Astrocyte (in vitro differentiated cells and primary cell): ENCODE data around the gene KLK1. TPM values are rescaled to one million over a fixed set of nuclear protein-coding genes. Genes with fewer than 3 reads are reported as not detected.

Experiments
- DNase-seq: peaks from one replicate; pipeline ENCODE4 v3.0.0-alpha.2; 2010; ENCODE audit warnings: low read depth
- FAIRE-seq: peaks from 2 replicates; lab custom pipeline; 2011; peaks lifted over from hg19 to GRCh38; lab: Jason Lieb, UNC
- H2AFZ ChIP-seq: 2 replicates; pipeline ENCODE4 v1.6.0; 2012; ENCODE audit warnings: low read depth, low read length, inconsistent platforms
- H3K27ac ChIP-seq: 2 replicates; pipeline ENCODE4 v1.5.1; 2011; ENCODE audit warnings: low read depth, low read length, inconsistent platforms
- H3K27me3 ChIP-seq: 2 replicates; pipeline ENCODE4 v1.6.0; 2011; ENCODE audit warnings: low read length, inconsistent platforms; ENCODE audit not compliant: insufficient read depth
- H3K36me3 ChIP-seq: 2 replicates; pipeline ENCODE4 v1.5.1; 2011; ENCODE audit warnings: low read length, inconsistent platforms; ENCODE audit not compliant: insufficient read depth
- H3K4me1 ChIP-seq: 2 replicates; pipeline ENCODE4 v1.5.1; 2011; ENCODE audit warnings: low read length, inconsistent platforms; ENCODE audit not compliant: insufficient read depth
- H3K4me2 ChIP-seq: 2 replicates; pipeline ENCODE4 v1.6.0; 2012; ENCODE audit warnings: low read length, inconsistent platforms
- H3K4me3 ChIP-seq: 2 replicates; pipeline ENCODE4 v1.5.1; 2011; ENCODE audit warnings: low read depth, mild to moderate bottlenecking, low read length, inconsistent platforms; ENCODE audit not compliant: insufficient read depth
- H3K79me2 ChIP-seq: 2 replicates; pipeline ENCODE4 v1.6.0; 2012; ENCODE audit warnings: mild to moderate bottlenecking, low read length, inconsistent platforms; ENCODE audit not compliant: insufficient read depth
- H3K9ac ChIP-seq: 2 replicates; pipeline ENCODE4 v1.6.0; 2012; ENCODE audit warnings: mild to moderate bottlenecking, low read length, inconsistent platforms
- H3K9me3 ChIP-seq: 2 replicates; pipeline ENCODE4 v1.5.1; 2012; ENCODE audit warnings: low read depth, mild to moderate bottlenecking, low read length, inconsistent platforms; ENCODE audit not compliant: insufficient read depth
- H4K20me1 ChIP-seq: 2 replicates; pipeline ENCODE4 v1.6.0; 2012; ENCODE audit warnings: low read length, inconsistent platforms; ENCODE audit not compliant: insufficient read depth
- H3K27ac Mint-ChIP-seq: one replicate; pipeline ENCODE4 v1.8.0; 2021; ENCODE audit warnings: mild to moderate bottlenecking, mixed read lengths; ENCODE audit not compliant: unreplicated experiment
- H3K27me3 Mint-ChIP-seq: one replicate; pipeline ENCODE4 v1.8.0; 2021; ENCODE audit warnings: low read depth, mixed read lengths; ENCODE audit not compliant: unreplicated experiment
- H3K36me3 Mint-ChIP-seq: one replicate; pipeline ENCODE4 v1.8.0; 2021; ENCODE audit warnings: low read depth, mixed read lengths; ENCODE audit not compliant: unreplicated experiment
- H3K4me1 Mint-ChIP-seq: one replicate; pipeline ENCODE4 v1.8.0; 2021; ENCODE audit warnings: low read depth, mixed read lengths; ENCODE audit not compliant: unreplicated experiment
- H3K4me3 Mint-ChIP-seq: one replicate; pipeline ENCODE4 v1.8.0; 2021; ENCODE audit warnings: mild to moderate bottlenecking, moderate library complexity, mixed read lengths; ENCODE audit not compliant: unreplicated experiment
- H3K9me3 Mint-ChIP-seq: one replicate; pipeline ENCODE4 v1.8.0; 2021; ENCODE audit warnings: mild to moderate bottlenecking, mixed read lengths; ENCODE audit not compliant: unreplicated experiment
- EZH2 ChIP-seq: IDR thresholded peaks from 2 replicates; pipeline ENCODE4 v1.6.1; 2012; ENCODE audit warnings: mild to moderate bottlenecking, low read length, inconsistent platforms; ENCODE audit not compliant: insufficient read depth
- total RNA-seq: library from RNA; stranded (reverse); gene quantifications from 2 replicates; pipeline ENCODE4 v1.2.1, GENCODE V29; 2021
- TF ChIP-seq, protein P1 (sequence below): IDR thresholded peaks from 2 replicates; pipeline ENCODE4 v1.5.1; 2011; ENCODE audit warnings: low read depth, mild to moderate bottlenecking, inconsistent platforms, low read length, moderate library complexity; ENCODE audit not compliant: insufficient read depth

KLK1 gene
- total RNA-seq, 1 donor from 2014 or later = not detected

DNA sequence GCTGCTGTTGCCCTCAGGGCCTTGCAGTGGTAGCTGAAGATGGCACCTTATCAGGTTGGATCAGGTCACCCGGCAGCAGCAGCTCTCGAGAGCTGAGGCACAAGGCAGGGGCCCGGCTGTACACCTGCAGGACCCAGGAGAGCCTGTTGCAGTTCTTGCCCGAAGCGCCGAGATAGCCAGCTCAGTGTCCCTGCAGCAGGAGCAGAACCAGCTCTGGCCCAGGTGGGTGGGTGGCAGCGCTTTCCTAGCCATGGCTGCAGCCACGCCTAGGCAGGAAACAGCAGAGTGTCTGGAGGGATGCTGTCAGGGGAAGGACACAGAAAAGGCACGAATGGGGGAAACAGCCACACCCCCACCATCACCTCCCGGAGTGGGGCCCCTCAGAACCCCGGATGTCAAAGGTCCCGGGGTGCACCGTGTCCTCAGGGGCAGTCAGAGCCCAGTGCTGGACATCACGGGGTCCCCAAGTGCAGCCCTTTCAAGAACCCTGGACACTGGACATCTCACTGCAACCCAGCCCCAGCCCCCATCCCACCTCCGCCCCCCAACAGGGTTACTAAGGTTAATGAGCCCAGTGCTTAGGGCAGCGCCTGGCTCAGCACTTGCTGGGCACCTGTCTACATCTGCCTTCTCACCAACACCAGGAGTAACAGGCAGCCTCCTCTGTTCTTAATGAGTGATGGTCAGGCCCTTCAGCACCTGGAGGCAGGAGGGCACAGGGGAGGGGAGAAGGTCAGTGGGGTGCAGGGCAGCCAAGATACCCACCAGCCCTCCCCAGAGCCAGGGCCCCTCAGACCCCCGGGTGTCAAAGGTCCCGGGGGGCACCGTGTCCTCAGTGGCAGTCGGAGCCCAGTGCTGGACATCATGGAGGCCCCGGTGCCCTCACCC is 24.7 kb downstream of the KLK1 start:
- Histone ChIP-seq H3K27me3 (no peaks in the 10 kb centered on the region), H3K9ac (no peak overlapping the region), H3K9me3 (no peaks in the 10 kb centered on the region), H4K20me1 (peaks cover 84% of the 10 kb centered on the region), H3K4me1 (peaks cover 8% of the 10 kb centered on the region), H3K4me2 (no peak overlapping the region), H3K36me3 (peaks cover 17% of the 10 kb centered on the region), H2AFZ (no peak overlapping the region), H3K4me3 (no peak overlapping the region), H3K79me2 (peaks cover 55% of the 10 kb centered on the region), H3K27ac (no peak overlapping the region)
- Mint-ChIP-seq H3K36me3 (peaks cover 16% of the 10 kb centered on the region), H3K27ac (no peak overlapping the region), H3K4me3 (no peak overlapping the region), H3K4me1 (peaks cover 11% of the 10 kb centered on the region), H3K9me3 (peaks cover 2% of the 10 kb centered on the region), H3K27me3 (no peaks in the 10 kb centered on the region)
- no peak for FAIRE-seq
- DNase-seq = no peak
- TF ChIP-seq EZH2 = no peak

DNA sequence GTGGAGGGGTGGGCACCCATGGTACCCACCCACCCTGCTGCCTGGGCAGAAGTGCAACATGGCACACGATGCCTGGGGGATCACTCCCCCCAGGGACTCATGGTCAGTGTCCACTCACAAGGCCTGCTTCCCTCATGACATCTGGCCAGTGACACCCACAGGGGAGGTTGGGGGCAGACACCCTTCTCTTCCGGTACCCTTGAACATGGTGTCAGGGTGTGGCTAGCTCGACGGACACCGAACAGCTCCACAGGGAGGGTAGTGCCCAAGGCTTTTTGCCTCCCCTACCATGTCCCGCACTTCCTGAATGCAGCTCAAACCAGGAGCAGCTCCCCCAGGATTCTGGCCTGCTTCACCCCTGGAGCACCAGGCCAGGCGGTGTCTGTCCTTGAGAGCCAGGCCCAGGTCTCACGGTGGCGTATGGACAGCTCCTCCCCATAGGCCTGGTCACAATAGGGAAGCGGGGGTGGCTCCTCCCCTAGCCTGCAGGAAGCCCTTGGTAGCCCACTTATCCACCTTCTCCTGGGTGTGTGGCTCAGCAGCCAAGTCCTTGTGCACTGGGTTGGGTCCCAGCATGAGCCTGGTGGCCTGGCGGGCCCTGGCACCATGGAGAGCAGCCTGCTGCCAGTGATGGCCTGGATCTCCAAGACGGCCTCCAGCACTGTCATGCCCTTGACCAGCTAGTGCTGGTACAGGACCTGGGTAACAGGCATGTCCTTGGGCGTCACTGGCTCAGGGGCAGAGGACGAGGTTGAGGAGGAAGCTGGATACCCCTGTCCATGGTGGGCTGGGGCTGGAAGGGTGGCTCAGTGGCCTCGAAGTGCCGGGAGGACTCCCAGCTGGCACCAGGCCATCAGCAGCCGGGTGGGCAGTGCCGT is 25.6 kb downstream of the KLK1 start:
- TF ChIP-seq EZH2 = no peak
- TF ChIP-seq, protein P1, sequence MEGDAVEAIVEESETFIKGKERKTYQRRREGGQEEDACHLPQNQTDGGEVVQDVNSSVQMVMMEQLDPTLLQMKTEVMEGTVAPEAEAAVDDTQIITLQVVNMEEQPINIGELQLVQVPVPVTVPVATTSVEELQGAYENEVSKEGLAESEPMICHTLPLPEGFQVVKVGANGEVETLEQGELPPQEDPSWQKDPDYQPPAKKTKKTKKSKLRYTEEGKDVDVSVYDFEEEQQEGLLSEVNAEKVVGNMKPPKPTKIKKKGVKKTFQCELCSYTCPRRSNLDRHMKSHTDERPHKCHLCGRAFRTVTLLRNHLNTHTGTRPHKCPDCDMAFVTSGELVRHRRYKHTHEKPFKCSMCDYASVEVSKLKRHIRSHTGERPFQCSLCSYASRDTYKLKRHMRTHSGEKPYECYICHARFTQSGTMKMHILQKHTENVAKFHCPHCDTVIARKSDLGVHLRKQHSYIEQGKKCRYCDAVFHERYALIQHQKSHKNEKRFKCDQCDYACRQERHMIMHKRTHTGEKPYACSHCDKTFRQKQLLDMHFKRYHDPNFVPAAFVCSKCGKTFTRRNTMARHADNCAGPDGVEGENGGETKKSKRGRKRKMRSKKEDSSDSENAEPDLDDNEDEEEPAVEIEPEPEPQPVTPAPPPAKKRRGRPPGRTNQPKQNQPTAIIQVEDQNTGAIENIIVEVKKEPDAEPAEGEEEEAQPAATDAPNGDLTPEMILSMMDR = no peak
- no peak overlapping the region for H3K9ac ChIP-seq
- no peak overlapping the region for H3K27ac ChIP-seq
- H3K36me3 ChIP-seq = peaks cover 17% of the 10 kb centered on the region
- no peak overlapping the region for H2AFZ ChIP-seq
- H3K9me3 ChIP-seq = no peaks in the 10 kb centered on the region
- no peak overlapping the region for H3K4me2 ChIP-seq
- H3K4me1 Mint-ChIP-seq = peaks cover 10% of the 10 kb centered on the region
- DNase-seq = no peak
- no peak overlapping the region for H3K27ac Mint-ChIP-seq
- H3K4me1 ChIP-seq = peaks cover 6% of the 10 kb centered on the region
- H4K20me1 ChIP-seq = peaks cover 75% of the 10 kb centered on the region
- H3K4me3 Mint-ChIP-seq = no peak overlapping the region
- no peaks in the 10 kb centered on the region for H3K27me3 ChIP-seq
- H3K4me3 ChIP-seq = no peak overlapping the region
- H3K36me3 Mint-ChIP-seq = peaks cover 16% of the 10 kb centered on the region
- H3K9me3 Mint-ChIP-seq = peaks cover 2% of the 10 kb centered on the region
- FAIRE-seq = no peak
- H3K79me2 ChIP-seq = peaks cover 46% of the 10 kb centered on the region
- H3K27me3 Mint-ChIP-seq = no peaks in the 10 kb centered on the region

DNA sequence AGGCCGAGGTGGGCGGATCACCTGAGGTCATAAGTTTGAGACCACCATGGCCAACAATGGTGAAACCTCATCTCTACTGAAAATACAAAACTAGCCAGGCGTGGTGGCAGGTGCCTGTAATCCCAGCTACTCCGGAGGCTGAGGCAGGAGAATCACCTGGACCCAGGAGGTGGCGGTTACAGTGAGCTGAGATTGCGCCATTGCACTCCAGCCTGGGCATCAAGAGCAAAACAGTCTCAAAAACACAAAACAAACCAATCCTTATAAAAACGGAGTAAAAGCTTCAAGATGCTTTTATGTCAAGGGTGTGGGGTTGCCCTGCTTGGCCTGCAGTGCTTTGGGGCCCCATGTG is 26.2 kb downstream of the KLK1 start:
- no peak overlapping the region for H2AFZ ChIP-seq
- H3K4me3 ChIP-seq = no peak overlapping the region
- H3K4me2 ChIP-seq = no peak overlapping the region
- H3K9me3 ChIP-seq = no peaks in the 10 kb centered on the region
- Mint-ChIP-seq H3K27ac (no peak overlapping the region), H3K27me3 (no peaks in the 10 kb centered on the region), H3K4me3 (no peak overlapping the region), H3K36me3 (peaks cover 13% of the 10 kb centered on the region), H3K4me1 (peaks cover 6% of the 10 kb centered on the region), H3K9me3 (peaks cover 2% of the 10 kb centered on the region)
- H3K9ac ChIP-seq = no peak overlapping the region
- peaks cover 40% of the 10 kb centered on the region for H3K79me2 ChIP-seq
- no peak for DNase-seq
- no peaks in the 10 kb centered on the region for H3K4me1 ChIP-seq
- peaks cover 17% of the 10 kb centered on the region for H3K36me3 ChIP-seq
- FAIRE-seq = no peak
- H3K27me3 ChIP-seq = no peaks in the 10 kb centered on the region
- TF ChIP-seq, protein P1 = no peak
- TF ChIP-seq EZH2 = no peak
- peaks cover 69% of the 10 kb centered on the region for H4K20me1 ChIP-seq
- no peak overlapping the region for H3K27ac ChIP-seq
